Coronary artery (tissue), 2 donors: ENCODE data around the gene NBAS.

Experiments
- DNase-seq: peaks from one replicate; pipeline ENCODE4 v3.0.0-alpha.2; 2017; ENCODE audit warnings: low spot score
- H3K27ac ChIP-seq, 2 donors: fragments of 200-600 bp; sonication (generic); one replicate each; pipeline ENCODE4 v1.5.1; 2016 to 2019
- H3K4me3 ChIP-seq: fragments of 200-600 bp; sonication (generic); 2 replicates; pipeline ENCODE4 v1.5.1; 2016; ENCODE audit warnings: mild to moderate bottlenecking, moderate library complexity
- TF ChIP-seq, protein P1 (sequence below): fragments of 200-600 bp; sonication (generic); IDR thresholded peaks from one replicate; pipeline ENCODE4 v1.5.1; 2019; ENCODE audit warnings: antibody characterized with exemption

The NBAS gene

DNA sequence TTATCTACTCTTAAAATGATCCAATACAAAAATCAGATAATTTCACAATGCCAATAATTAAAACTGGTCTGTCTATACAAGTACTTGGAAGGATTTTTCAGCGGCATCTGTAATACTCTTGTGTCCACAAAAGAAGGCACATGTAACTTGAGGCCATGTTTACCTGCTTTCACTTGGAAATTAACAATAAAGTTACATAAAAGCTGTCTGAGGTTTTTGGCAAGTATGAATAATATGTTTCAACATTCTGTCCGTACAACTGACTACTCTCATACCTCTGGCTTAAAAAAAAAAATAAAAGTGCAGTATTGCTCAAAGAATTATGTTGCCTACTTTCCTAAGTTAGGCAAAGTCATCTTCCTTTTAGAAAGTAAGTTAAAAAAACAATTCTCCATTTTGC is 253.6 kb downstream of the NBAS start:
- no peak overlapping the region for H3K27ac ChIP-seq
- DNase-seq, result no peak
- no peak overlapping the region for H3K4me3 ChIP-seq
- TF ChIP-seq, protein P1, sequence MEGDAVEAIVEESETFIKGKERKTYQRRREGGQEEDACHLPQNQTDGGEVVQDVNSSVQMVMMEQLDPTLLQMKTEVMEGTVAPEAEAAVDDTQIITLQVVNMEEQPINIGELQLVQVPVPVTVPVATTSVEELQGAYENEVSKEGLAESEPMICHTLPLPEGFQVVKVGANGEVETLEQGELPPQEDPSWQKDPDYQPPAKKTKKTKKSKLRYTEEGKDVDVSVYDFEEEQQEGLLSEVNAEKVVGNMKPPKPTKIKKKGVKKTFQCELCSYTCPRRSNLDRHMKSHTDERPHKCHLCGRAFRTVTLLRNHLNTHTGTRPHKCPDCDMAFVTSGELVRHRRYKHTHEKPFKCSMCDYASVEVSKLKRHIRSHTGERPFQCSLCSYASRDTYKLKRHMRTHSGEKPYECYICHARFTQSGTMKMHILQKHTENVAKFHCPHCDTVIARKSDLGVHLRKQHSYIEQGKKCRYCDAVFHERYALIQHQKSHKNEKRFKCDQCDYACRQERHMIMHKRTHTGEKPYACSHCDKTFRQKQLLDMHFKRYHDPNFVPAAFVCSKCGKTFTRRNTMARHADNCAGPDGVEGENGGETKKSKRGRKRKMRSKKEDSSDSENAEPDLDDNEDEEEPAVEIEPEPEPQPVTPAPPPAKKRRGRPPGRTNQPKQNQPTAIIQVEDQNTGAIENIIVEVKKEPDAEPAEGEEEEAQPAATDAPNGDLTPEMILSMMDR, result no peak

- TF ChIP-seq, protein P1, result no peak
- H3K27ac ChIP-seq, result no peak overlapping the region
- no peak overlapping the region for H3K4me3 ChIP-seq
- DNase-seq, result no peak
Measured at GRCh38 chr2:15306706-15307105, 254.4 kb downstream of the NBAS start.

DNA sequence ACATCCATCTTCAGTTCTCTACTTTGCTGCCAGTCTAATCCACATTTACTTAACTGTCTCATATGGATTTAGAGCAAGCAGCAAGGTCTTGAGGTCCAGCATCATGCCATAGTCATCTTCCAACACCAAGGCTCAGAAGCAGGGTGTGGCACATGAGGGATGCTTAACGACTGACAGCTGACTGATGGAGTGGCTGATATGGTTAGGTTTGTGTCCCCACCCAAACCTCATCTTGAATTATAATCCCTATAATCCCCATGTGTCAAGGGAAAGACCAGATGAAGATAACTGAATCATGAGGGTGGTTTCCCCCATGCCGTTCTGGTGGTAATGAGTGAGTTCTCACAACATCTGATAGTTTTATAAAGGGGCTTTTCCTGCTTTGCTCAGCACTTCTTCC is 257.3 kb downstream of the NBAS start:
- no peak overlapping the region for H3K4me3 ChIP-seq
- TF ChIP-seq, protein P1, result no peak
- no peak for DNase-seq
- no peak overlapping the region for H3K27ac ChIP-seq

- DNase-seq, result no peak
- no peak overlapping the region for H3K4me3 ChIP-seq
- H3K27ac ChIP-seq, result no peak overlapping the region
- TF ChIP-seq, protein P1, result no peak
Measured at GRCh38 chr2:15302154-15302553, 259.0 kb downstream of the NBAS start.

DNA sequence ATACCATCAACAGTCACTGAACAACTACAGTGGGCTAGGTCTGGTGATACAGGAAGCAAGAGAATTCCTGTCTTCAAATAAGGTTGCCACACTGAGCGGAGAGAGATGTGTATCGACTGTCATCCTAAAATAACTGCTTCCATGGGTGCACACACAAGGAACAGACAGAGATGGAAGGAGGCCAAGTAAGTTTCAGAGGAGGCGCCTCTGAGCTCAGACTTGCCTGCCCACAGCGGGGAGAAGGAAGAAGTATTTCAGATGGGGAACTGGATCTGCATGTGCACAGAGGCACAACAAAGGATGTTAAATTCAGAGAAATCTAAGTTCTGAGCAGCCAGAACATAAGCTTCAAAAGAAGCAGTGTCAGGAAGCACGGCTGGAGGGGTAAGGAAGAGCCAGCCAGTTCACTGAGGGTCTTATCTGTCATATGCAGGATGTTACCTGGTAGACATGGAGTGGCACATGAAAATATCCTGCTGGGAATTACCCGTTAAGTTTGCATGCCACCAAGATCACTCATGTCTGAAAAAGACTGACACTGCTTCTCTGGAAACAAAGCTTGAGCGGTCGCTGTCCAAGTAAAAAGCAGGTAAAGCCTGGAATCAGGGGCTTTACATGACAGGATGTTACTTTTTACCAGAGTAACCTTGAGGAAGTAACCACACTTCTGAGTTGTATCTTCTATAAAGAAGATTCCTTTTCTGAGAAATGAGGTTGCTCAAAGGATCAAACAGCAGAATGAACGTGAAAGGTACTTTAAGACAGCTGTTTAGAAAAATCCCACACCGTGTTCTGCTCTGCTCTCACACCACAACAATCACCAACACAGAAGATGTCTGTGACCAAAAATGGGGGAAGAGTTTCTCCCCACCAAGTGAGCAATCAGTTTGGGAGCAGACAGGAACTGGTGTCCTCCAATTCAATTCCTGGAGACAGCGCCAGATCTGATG is 260.2 kb downstream of the NBAS start:
- Histone ChIP-seq H3K27ac (no peak overlapping the region), H3K4me3 (no peak overlapping the region)
- DNase-seq, result no peak
- TF ChIP-seq, protein P1, result no peak

DNA sequence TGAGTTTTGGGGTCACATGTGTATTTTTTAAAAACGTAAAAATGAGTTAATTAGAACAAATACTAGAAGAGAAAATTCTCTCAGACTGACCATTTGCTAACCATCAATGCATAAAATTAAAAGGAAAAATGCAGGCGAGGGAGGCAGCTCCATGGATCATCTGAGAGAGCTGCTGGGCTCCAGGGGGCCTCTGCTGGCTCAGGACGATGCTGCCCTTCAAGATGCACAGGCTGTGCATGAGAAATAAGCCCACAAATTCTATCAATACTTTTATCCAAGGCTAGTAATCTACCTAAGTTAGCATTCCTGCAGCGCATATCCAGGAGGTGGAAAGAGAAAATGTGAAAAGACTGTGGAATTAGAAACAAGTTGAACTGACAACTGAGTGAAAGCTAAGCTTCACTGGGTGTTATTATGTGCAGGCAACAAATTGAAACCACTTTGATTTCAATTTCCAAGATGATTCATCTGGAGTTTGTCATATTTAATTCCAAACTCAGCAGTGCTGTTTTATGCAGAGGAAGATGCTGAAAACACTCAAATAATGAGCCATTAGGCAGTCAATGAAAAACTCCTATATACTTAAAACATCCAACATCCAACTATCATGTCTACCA is 261.1 kb downstream of the NBAS start:
- no peak overlapping the region for H3K4me3 ChIP-seq
- DNase-seq, result no peak
- no peak overlapping the region for H3K27ac ChIP-seq
- TF ChIP-seq, protein P1, result no peak

DNA sequence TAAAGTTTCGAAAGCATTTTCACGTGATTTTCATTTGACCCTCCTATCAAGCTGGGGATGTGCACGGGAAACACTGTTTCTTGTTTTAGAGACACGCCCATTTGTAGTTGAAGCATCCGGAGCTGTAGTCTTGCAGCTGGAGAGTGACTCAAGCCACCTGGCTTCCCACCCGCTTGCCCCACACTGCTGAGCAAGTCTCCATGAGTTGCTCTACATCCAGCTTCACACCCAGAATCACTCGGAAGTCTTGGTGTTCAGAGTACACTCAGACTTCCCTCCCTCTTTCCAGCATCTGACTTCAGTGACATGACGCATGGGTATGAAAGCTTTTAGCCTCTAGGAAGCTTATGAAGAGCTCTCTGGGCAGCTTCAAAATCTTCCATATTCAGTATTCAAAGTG is 262.4 kb downstream of the NBAS start:
- DNase-seq, result no peak
- Histone ChIP-seq H3K27ac (no peak overlapping the region), H3K4me3 (no peak overlapping the region)
- TF ChIP-seq, protein P1, result no peak
